Ishikawa (cell line): Measurements from ENCODE around the gene PYDC1.

Experiments used
- CEBPB ChIP-seq: IDR thresholded peaks from 2 replicates; pipeline ENCODE4 v1.6.1; 2012
- CREB1 ChIP-seq: IDR thresholded peaks from 2 replicates; pipeline ENCODE4 v1.6.1; 2012; ENCODE audit warnings: low read depth
- EGR1 ChIP-seq: IDR thresholded peaks from 2 replicates; pipeline ENCODE4 v1.6.1; 2012
- EP300 ChIP-seq: IDR thresholded peaks from 2 replicates; pipeline ENCODE4 v1.6.1; 2012; ENCODE audit warnings: borderline replicate concordance
- FOXM1 ChIP-seq: IDR thresholded peaks from 2 replicates; pipeline ENCODE4 v1.6.1; 2012; ENCODE audit warnings: low read depth, borderline replicate concordance
- MAX ChIP-seq: IDR thresholded peaks from 2 replicates; pipeline ENCODE4 v1.6.1; 2012
- NFIC ChIP-seq: IDR thresholded peaks from 2 replicates; pipeline ENCODE4 v1.6.1; 2012
- RAD21 ChIP-seq: IDR thresholded peaks from 2 replicates; pipeline ENCODE4 v1.6.1; 2012; ENCODE audit warnings: low read depth
- TAF1 ChIP-seq: IDR thresholded peaks from 2 replicates; pipeline ENCODE4 v1.6.1; 2012; ENCODE audit warnings: low read depth, mild to moderate bottlenecking
- TCF12 ChIP-seq: IDR thresholded peaks from 2 replicates; pipeline ENCODE4 v1.6.1; 2012; ENCODE audit warnings: low read depth
- TEAD4 ChIP-seq: IDR thresholded peaks from 2 replicates; pipeline ENCODE4 v1.6.1; 2012
- YY1 ChIP-seq: IDR thresholded peaks from 2 replicates; pipeline ENCODE4 v1.6.1; 2012; ENCODE audit warnings: low read depth
- ZBTB7A ChIP-seq: IDR thresholded peaks from 2 replicates; pipeline ENCODE4 v1.6.1; 2012; ENCODE audit warnings: low read depth
- TF ChIP-seq, protein P1 (sequence below): IDR thresholded peaks from 2 replicates; pipeline ENCODE4 v1.6.1; 2012; ENCODE audit warnings: low read depth, mild to moderate bottlenecking
- TF ChIP-seq, protein P2 (sequence below): IDR thresholded peaks from 2 replicates; pipeline ENCODE4 v1.6.1; 2012

The PYDC1 gene

GRCh38 chr16:31193874-31194273, 23.1 kb downstream of the PYDC1 start:
- no peak for TF ChIP-seq YY1

DNA sequence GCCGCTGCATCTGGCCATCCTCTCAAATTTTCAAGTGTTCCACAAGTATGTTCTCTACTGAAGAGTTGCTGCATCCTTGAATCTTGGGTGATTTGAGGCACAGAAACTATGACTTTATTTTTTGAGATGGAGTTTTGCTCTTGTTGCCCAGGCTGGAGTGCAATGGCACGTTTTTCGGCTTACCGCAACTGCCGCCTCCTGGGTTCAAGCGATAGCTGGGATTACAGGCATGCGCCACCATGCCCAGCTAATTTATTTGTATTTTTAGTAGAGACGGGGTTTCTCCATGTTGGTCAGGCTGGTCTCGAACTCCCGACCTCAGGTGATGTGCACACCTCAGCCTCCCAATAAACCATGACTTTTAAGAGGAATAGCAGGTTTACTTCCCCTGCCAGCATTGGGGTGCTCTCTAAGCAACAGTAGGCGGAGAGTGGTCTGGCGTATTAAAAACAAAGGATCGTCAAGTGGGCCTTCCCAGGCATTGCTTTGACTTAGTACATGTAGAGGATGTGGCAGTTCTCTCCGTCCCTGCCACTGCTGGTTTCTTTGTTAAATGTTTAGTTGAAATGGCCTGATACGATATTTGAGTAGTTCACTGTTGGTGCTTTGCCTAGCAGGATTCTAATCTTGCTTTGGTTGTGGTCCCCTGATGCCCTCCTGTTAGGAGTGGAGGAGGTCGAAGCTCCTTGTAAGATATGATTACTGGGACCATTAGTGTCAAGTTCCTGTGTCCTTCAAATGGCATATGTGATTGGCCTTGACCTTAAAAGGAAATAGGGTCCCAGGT, 23.9 kb downstream of the PYDC1 start:
- no peak for TF ChIP-seq CEBPB
- no peak for TF ChIP-seq NFIC
- TF ChIP-seq EP300 = no peak
- no peak for TF ChIP-seq MAX
- no peak for TF ChIP-seq FOXM1
- TF ChIP-seq TAF1 = no peak
- no peak for TF ChIP-seq TCF12
- no peak for TF ChIP-seq TEAD4
- no peak for TF ChIP-seq CREB1
- TF ChIP-seq RAD21 = no peak
- TF ChIP-seq, protein P1, sequence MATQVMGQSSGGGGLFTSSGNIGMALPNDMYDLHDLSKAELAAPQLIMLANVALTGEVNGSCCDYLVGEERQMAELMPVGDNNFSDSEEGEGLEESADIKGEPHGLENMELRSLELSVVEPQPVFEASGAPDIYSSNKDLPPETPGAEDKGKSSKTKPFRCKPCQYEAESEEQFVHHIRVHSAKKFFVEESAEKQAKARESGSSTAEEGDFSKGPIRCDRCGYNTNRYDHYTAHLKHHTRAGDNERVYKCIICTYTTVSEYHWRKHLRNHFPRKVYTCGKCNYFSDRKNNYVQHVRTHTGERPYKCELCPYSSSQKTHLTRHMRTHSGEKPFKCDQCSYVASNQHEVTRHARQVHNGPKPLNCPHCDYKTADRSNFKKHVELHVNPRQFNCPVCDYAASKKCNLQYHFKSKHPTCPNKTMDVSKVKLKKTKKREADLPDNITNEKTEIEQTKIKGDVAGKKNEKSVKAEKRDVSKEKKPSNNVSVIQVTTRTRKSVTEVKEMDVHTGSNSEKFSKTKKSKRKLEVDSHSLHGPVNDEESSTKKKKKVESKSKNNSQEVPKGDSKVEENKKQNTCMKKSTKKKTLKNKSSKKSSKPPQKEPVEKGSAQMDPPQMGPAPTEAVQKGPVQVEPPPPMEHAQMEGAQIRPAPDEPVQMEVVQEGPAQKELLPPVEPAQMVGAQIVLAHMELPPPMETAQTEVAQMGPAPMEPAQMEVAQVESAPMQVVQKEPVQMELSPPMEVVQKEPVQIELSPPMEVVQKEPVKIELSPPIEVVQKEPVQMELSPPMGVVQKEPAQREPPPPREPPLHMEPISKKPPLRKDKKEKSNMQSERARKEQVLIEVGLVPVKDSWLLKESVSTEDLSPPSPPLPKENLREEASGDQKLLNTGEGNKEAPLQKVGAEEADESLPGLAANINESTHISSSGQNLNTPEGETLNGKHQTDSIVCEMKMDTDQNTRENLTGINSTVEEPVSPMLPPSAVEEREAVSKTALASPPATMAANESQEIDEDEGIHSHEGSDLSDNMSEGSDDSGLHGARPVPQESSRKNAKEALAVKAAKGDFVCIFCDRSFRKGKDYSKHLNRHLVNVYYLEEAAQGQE = no peak
- TF ChIP-seq ZBTB7A = no peak
- no peak for TF ChIP-seq YY1

DNA sequence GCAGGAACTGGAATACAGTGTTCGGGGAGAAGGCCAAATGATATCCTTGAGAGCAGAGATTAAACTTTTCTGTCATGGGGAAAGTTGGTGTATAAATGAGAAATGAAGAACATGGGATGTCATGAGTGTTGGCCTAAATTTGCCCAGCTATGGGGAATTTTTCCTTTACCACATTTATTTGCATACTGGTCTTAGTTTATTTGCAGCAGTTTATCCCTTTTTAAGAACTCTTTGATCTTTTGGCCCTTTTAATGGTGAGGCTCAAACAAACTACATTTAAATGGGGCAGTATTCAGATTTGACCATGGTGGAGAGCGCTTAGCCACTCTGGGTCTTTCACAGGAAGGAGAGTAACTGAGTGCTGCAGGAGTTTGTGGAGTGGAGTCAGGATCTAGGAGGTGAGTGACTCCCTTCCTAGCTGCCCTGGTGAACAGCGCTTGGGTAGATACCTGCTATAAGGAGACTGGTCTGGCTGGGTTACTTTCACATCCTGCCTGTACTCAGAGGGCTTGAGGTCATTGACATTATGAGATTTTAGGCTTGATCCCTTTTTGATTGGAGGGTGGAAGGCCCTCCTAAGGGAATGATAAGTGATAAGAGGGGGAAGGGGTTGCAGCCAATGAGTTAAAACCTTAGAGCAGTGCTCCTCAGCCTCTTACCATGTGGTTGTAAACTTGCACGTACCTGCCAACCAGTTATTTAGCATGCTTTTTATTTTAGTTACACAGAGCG, 25.1 kb downstream of the PYDC1 start:
- TF ChIP-seq RAD21 (no peak), CREB1 (no peak), TEAD4 (no peak), YY1 (no peak), EP300 (no peak), FOXM1 (no peak), MAX (no peak), TAF1 (no peak), EGR1 (no peak), CEBPB (no peak), ZBTB7A (no peak), TCF12 (no peak), NFIC (no peak)
- TF ChIP-seq, protein P1 = no peak
- TF ChIP-seq, protein P2, sequence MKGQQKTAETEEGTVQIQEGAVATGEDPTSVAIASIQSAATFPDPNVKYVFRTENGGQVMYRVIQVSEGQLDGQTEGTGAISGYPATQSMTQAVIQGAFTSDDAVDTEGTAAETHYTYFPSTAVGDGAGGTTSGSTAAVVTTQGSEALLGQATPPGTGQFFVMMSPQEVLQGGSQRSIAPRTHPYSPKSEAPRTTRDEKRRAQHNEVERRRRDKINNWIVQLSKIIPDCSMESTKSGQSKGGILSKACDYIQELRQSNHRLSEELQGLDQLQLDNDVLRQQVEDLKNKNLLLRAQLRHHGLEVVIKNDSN = no peak

GRCh38 chr16:31190818-31191444, 26.0 kb downstream of the PYDC1 start:
- TF ChIP-seq CREB1 (no peak), ZBTB7A (no peak), MAX (no peak), TCF12 (no peak), YY1 (no peak), TAF1 (no peak), EGR1 (no peak), NFIC (no peak), RAD21 (no peak), TEAD4 (no peak), CEBPB (no peak), FOXM1 (no peak)
- TF ChIP-seq, protein P2 = no peak
- TF ChIP-seq, protein P1 = no peak
